CD4-positive, alpha-beta T cell treated with Interleukin-17A for 1 hour (primary cell): ENCODE data around the gene CMPK1.
A peak's percentile ranks its signal among the peaks of the same experiment; 100 is the strongest.
"Not testable (repeated sequence)": the region's sequence is repeated elsewhere in the genome, so short reads cannot be mapped to it uniquely, and the experiment has no call there.

ENCODE experiments used
- DNase-seq: peaks from one replicate; pipeline ENCODE4 v3.0.0-alpha.2; 2020

Gene CMPK1

GRCh38 chr1:47333578-47333921, at the start of gene CMPK1:
TSS of gene CMPK1 (plus strand) at chr1:47333790. CDS start at chr1:47333946, 156 bp downstream.
- peak; percentile 84 for DNase-seq

- DNase-seq, result not testable (repeated sequence)
Observed at GRCh38 chr1:47288116-47288515, 45.5 kb upstream of the CMPK1 start.

- DNase-seq, result not testable (repeated sequence)
Observed at GRCh38 chr1:47294863-47295262, 38.7 kb upstream of the CMPK1 start.

- no peak for DNase-seq
Observed at GRCh38 chr1:47295579-47295978, 38.0 kb upstream of the CMPK1 start.

GRCh38 chr1:47298025-47298699, 35.4 kb upstream of the CMPK1 start:
- DNase-seq, result no peak

- no peak for DNase-seq
Observed at GRCh38 chr1:47302472-47302871, 31.1 kb upstream of the CMPK1 start.

GRCh38 chr1:47309427-47309826, 24.2 kb upstream of the CMPK1 start:
- DNase-seq, result no peak

- DNase-seq, result peak; percentile 98
Observed at GRCh38 chr1:47313915-47314664, 19.5 kb upstream of the CMPK1 start, which contains the start of gene STIL. TSS of gene STIL (minus strand) at chr1:47314147. CDS start at chr1:47310319, 3,828 bp downstream.

GRCh38 chr1:47317841-47318240, 15.7 kb upstream of the CMPK1 start:
- no peak for DNase-seq

- DNase-seq, result not testable (repeated sequence)
Observed at GRCh38 chr1:47319968-47320367, 13.6 kb upstream of the CMPK1 start.

- DNase-seq, result no peak
Observed at GRCh38 chr1:47323599-47324031, 10.0 kb upstream of the CMPK1 start.

- DNase-seq, result no peak
Observed at GRCh38 chr1:47324682-47325081, 8.9 kb upstream of the CMPK1 start.

GRCh38 chr1:47325528-47325927, 8.1 kb upstream of the CMPK1 start:
- DNase-seq, result no peak

- DNase-seq, result no peak
Observed at GRCh38 chr1:47326271-47326670, 7.3 kb upstream of the CMPK1 start.

GRCh38 chr1:47328992-47329391, 4.6 kb upstream of the CMPK1 start:
- DNase-seq, result no peak

GRCh38 chr1:47330212-47330611, 3.4 kb upstream of the CMPK1 start:
- DNase-seq, result no peak

GRCh38 chr1:47331875-47332274, 1.7 kb upstream of the CMPK1 start:
- DNase-seq, result no peak

GRCh38 chr1:47332779-47333577, 612 bp upstream of the CMPK1 start:
- no peak for DNase-seq

GRCh38 chr1:47333922-47334764, 553 bp downstream of the CMPK1 start:
- peak; percentile 71 for DNase-seq

- DNase-seq, result no peak
Observed at GRCh38 chr1:47334765-47335435, 1.3 kb downstream of the CMPK1 start.

GRCh38 chr1:47337350-47337749, 3.8 kb downstream of the CMPK1 start:
- DNase-seq, result no peak
